NK-92 (cell line): ENCODE data around the gene TGIF2.
"Not testable (repeated sequence)": the region's sequence is repeated elsewhere in the genome, so short reads cannot be mapped to it uniquely, and the experiment has no call there.

Source experiments
- DNase-seq: peaks from one replicate; lab custom pipeline; 2025; ENCODE audit not compliant: unreplicated experiment; lab: John Stamatoyannopoulos, UW

The TGIF2 gene

GRCh38 chr20:36611625-36612024 is 38.2 kb downstream of the TGIF2 start:
- no peak for DNase-seq

GRCh38 chr20:36613974-36614373 is 40.6 kb downstream of the TGIF2 start:
- no peak for DNase-seq

- no peak for DNase-seq
Observed at GRCh38 chr20:36614781-36615557, 41.6 kb downstream of the TGIF2 start.

GRCh38 chr20:36620917-36621316 is 47.5 kb downstream of the TGIF2 start:
- no peak for DNase-seq

- no peak for DNase-seq
Observed at GRCh38 chr20:36623444-36623843, 50.0 kb downstream of the TGIF2 start.

- no peak for DNase-seq
Observed at GRCh38 chr20:36624068-36624943, 50.9 kb downstream of the TGIF2 start.

GRCh38 chr20:36624944-36625324 is 51.5 kb downstream of the TGIF2 start:
- DNase-seq = no peak

- no peak for DNase-seq
Observed at GRCh38 chr20:36628076-36628475, 54.7 kb downstream of the TGIF2 start.

GRCh38 chr20:36629719-36630681 is 56.6 kb downstream of the TGIF2 start:
- no peak for DNase-seq

- no peak for DNase-seq
Observed at GRCh38 chr20:36631646-36632045, 58.2 kb downstream of the TGIF2 start.

GRCh38 chr20:36632147-36632486 is 58.7 kb downstream of the TGIF2 start:
- DNase-seq = no peak

GRCh38 chr20:36632487-36633284 is 59.3 kb downstream of the TGIF2 start:
- DNase-seq = no peak

- no peak for DNase-seq
Observed at GRCh38 chr20:36633285-36633772, 59.9 kb downstream of the TGIF2 start.

- no peak for DNase-seq
Observed at GRCh38 chr20:36634342-36634741, 60.9 kb downstream of the TGIF2 start.

- DNase-seq = not testable (repeated sequence)
Observed at GRCh38 chr20:36638876-36639400, 65.5 kb downstream of the TGIF2 start.

GRCh38 chr20:36641506-36641843 is 68.1 kb downstream of the TGIF2 start:
- DNase-seq = no peak

- DNase-seq = no peak
Observed at GRCh38 chr20:36642136-36642535, 68.7 kb downstream of the TGIF2 start.
